Measurements from ENCODE around the gene OSBPL5.

GRCh38 chr11:3060436-3061025 lies 104.6 kb downstream of the OSBPL5 start:
- TF ChIP-seq ZNF274 (IDR thresholded peaks at IDR 0.05; ENCODE audit: low read depth, low read length) (no peak), SUZ12 (IDR thresholded peaks at IDR 0.05; ENCODE audit: extremely low read depth, insufficient read depth, insufficient read length) (no peak)
